IMR-90 (cell line): Measurements from ENCODE around the gene TENT4B.

Experiments
- CTCF ChIP-seq: conservative IDR thresholded peaks from 2 replicates; pipeline ENCODE4 v1.5.1; 2012; ENCODE audit warnings: mild to moderate bottlenecking, low read depth, low read length, improper control_type of control experiment
- MAZ ChIP-seq: IDR thresholded peaks from 2 replicates; pipeline ENCODE4 v1.6.1; 2012; ENCODE audit warnings: low read depth, mild to moderate bottlenecking, low read length, improper control_type of control experiment, moderate library complexity, borderline replicate concordance
- POLR2A ChIP-seq: IDR thresholded peaks from 2 replicates; pipeline ENCODE4 v1.6.1; 2012; ENCODE audit warnings: mild to moderate bottlenecking, low read depth, low read length
- RCOR1 ChIP-seq: IDR thresholded peaks from 2 replicates; pipeline ENCODE4 v1.6.1; 2012; ENCODE audit warnings: mild to moderate bottlenecking, low read length, improper control_type of control experiment; ENCODE audit not compliant: insufficient replicate concordance
- TF ChIP-seq, protein P1 (sequence below): fragments of 150-350 bp; IDR thresholded peaks from 2 replicates; pipeline ENCODE4 v1.6.1; 2016; ENCODE audit warnings: low read depth, mild to moderate bottlenecking, low read length, moderate library complexity, borderline replicate concordance

- TF ChIP-seq CTCF, result no peak
- TF ChIP-seq, protein P1, sequence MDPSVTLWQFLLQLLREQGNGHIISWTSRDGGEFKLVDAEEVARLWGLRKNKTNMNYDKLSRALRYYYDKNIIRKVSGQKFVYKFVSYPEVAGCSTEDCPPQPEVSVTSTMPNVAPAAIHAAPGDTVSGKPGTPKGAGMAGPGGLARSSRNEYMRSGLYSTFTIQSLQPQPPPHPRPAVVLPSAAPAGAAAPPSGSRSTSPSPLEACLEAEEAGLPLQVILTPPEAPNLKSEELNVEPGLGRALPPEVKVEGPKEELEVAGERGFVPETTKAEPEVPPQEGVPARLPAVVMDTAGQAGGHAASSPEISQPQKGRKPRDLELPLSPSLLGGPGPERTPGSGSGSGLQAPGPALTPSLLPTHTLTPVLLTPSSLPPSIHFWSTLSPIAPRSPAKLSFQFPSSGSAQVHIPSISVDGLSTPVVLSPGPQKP, result no peak
- TF ChIP-seq POLR2A, result no peak
- no peak for TF ChIP-seq MAZ
- TF ChIP-seq RCOR1, result no peak
These were observed 81.9 kb downstream of the TENT4B start for GRCh38 chr16:50234771-50235556.
